RWPE2 (cell line): ENCODE measurements around the gene MTRF1L.
"Not testable (repeated sequence)": the region's sequence is repeated elsewhere in the genome, so short reads cannot be mapped to it uniquely, and the experiment has no call there.

Source experiments
- ATAC-seq: fragments of 200-7000 bp; cut with Tn5 transposase; 3 replicates; pipeline ENCODE4 v1.9.1; 2021; ENCODE audit warnings: low read depth
- DNase-seq: peaks from one replicate; pipeline ENCODE4 v3.0.0-alpha.2; 2020; ENCODE audit warnings: low spot score
- H3K27ac ChIP-seq: fragments of 450-650 bp; 2 replicates; pipeline ENCODE4 v1.5.1; 2017; ENCODE audit warnings: mild to moderate bottlenecking; ENCODE audit not compliant: poor library complexity, severe bottlenecking
- H3K27me3 ChIP-seq: fragments of 250-450 bp; sonication (Bioruptor Pico); 2 replicates; pipeline ENCODE4 v1.5.1; 2021; ENCODE audit warnings: mild to moderate bottlenecking, moderate library complexity; ENCODE audit not compliant: insufficient read depth, poor library complexity, severe bottlenecking
- H3K36me3 ChIP-seq: fragments of 250-450 bp; sonication (Bioruptor Pico); 2 replicates; pipeline ENCODE4 v1.5.1; 2020; ENCODE audit warnings: low read depth, mild to moderate bottlenecking, moderate library complexity
- H3K4me1 ChIP-seq: fragments of 250-450 bp; sonication (Bioruptor Pico); 2 replicates; pipeline ENCODE4 v1.5.1; 2021; ENCODE audit warnings: mild to moderate bottlenecking, moderate library complexity; ENCODE audit not compliant: insufficient read depth, poor library complexity, severe bottlenecking
- H3K4me3 ChIP-seq: fragments of 250-450 bp; sonication (Bioruptor Pico); 2 replicates; pipeline ENCODE4 v1.5.1; 2021; ENCODE audit warnings: mild to moderate bottlenecking, moderate library complexity; ENCODE audit not compliant: severe bottlenecking
- H3K9me3 ChIP-seq: fragments of 250-450 bp; sonication (Bioruptor Pico); 2 replicates; pipeline ENCODE4 v1.5.1; 2021; ENCODE audit warnings: mild to moderate bottlenecking, moderate library complexity; ENCODE audit not compliant: severe bottlenecking
- CTCF ChIP-seq: fragments of 450-650 bp; IDR thresholded peaks from one replicate; pipeline ENCODE4 v1.5.1; 2017; ENCODE audit warnings: mild to moderate bottlenecking, moderate library complexity; ENCODE audit not compliant: poor library complexity, severe bottlenecking

MTRF1L gene

GRCh38 chr6:153012856-153013255, 10.3 kb upstream of the MTRF1L start:
- H3K27ac ChIP-seq = no peak overlapping the region
- DNase-seq = no peak
- H3K4me3 ChIP-seq = no peak overlapping the region
- TF ChIP-seq CTCF = no peak
- no peaks in the 10 kb centered on the region for H3K27me3 ChIP-seq
- H3K9me3 ChIP-seq = no peaks in the 10 kb centered on the region
- no peak for ATAC-seq
- H3K36me3 ChIP-seq = no peaks in the 10 kb centered on the region
- no peaks in the 10 kb centered on the region for H3K4me1 ChIP-seq

DNA sequence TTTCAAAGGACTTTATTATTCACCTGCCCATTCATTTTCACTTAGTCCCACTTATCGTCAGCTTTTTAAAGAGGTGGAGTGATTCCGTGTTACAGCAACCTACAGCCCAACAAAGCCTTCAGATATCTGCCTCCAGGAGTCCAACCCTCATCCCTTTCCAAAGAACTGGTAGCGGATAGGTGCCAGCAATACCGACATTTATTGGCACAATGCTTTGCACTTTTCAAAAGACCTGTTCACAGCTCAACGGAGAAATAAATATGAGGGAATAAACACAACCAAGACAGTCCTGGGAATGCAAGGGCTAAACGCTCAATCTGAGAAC, 819 bp upstream of the MTRF1L start:
- H3K9me3 ChIP-seq = no peaks in the 10 kb centered on the region
- ATAC-seq (peak; percentile 29; the same call in 2 of the 3 replicates), DNase-seq (no peak)
- peak overlapping the region; percentile 97 for H3K4me3 ChIP-seq
- peaks cover 32% of the 10 kb centered on the region for H3K4me1 ChIP-seq
- TF ChIP-seq CTCF = no peak
- peak overlapping the region; percentile 66 for H3K27ac ChIP-seq
- H3K36me3 ChIP-seq = peaks cover 22% of the 10 kb centered on the region
- no peaks in the 10 kb centered on the region for H3K27me3 ChIP-seq

DNA sequence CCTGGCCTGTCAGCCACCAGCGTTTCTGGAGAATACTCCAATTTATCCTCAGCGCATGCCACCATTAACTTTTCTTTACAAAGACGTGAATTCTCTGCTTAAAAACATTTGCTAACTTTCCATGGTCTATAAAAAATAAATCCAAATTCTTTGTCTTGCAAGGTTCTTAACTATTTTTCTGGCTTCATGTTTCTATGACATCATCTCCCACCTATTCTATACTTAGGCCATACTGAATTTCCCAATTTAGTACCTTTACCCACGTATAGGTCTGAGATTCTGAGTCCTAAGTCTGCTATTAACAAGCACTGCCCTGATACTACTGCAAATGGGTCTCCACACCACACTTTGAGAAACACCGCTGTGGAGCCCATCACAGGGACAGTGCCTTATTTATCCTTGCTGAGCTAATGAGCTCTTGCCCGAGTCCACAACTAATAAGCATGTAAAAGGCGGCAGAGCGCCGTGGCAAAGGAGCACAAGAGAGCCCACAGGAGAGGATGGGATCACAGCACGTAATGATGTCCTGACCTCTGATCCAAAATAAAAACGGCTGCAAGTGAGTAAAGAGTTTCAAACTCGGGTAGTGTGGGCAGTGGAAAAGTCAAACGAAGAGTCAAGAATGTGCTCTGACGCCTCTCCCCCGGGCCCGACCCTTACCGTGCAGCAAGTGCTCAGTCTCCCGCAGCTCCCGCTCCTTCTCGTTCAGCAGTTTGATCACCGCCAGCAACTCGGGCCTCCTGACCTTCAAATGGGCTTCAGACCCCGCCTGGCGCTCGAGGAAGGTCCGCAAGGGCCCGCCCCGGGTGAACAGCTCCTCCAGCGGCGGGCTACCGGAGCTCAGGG, 519 bp downstream of the MTRF1L start:
- H3K27me3 ChIP-seq = no peaks in the 10 kb centered on the region
- no peaks in the 10 kb centered on the region for H3K9me3 ChIP-seq
- H3K4me1 ChIP-seq = peaks cover 32% of the 10 kb centered on the region
- no peak for DNase-seq
- H3K4me3 ChIP-seq = peak overlapping the region; percentile 97
- peaks cover 36% of the 10 kb centered on the region for H3K36me3 ChIP-seq
- peak overlapping the region; percentile 66 for H3K27ac ChIP-seq
- peak; percentile 27 for ATAC-seq
- TF ChIP-seq CTCF = no peak

DNA sequence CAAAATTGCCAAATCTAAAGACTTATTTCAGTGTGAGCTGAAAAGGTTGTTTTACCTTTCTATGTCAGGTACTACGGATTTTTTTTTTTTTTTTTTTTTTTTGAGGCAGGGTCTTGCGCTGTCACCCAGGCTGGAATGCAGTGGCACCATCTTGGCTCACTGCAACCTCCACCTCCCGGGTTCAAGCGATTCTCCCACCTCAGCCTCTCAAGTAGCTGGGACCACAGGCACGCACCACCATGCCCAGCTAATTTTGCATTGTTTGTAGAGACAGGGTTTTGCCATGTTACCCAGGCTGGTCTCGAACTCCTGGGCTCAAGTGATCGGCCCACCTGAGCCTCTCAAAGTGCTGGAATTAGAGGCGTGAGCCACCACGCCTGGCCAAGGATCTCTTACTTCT, 1.7 kb downstream of the MTRF1L start:
- H3K27me3 ChIP-seq, H3K27ac ChIP-seq, H3K4me3 ChIP-seq, DNase-seq, ATAC-seq, H3K9me3 ChIP-seq: not testable (repeated sequence)
- H3K36me3 ChIP-seq = peaks cover 48% of the 10 kb centered on the region
- peaks cover 32% of the 10 kb centered on the region for H3K4me1 ChIP-seq

DNA sequence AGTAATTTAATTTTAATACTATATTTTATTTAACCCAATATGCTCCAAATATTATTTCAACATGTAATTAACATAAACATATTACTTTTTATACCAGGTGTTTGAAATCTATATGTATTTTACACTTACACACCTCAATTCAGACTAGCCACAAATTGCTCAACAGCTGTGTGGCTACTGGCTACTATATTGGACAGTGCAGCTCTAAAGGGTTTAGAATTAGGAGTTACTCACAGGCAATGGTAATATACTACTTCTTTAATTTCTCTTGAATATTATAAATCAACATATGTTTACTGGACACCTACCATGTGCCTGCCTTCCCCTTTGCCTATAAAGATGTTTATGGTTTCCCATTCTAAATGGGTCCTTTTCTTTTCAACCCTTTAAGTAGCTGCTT, 2.3 kb downstream of the MTRF1L start:
- peaks cover 53% of the 10 kb centered on the region for H3K36me3 ChIP-seq
- H3K9me3 ChIP-seq = no peaks in the 10 kb centered on the region
- H3K4me3 ChIP-seq = no peak overlapping the region
- ATAC-seq (no peak), DNase-seq (no peak)
- H3K27ac ChIP-seq = no peak overlapping the region
- H3K4me1 ChIP-seq = peaks cover 32% of the 10 kb centered on the region
- H3K27me3 ChIP-seq = no peaks in the 10 kb centered on the region
- no peak for TF ChIP-seq CTCF

- ATAC-seq = not testable (repeated sequence)
Measured at GRCh38 chr6:152999538-152999937, 3.0 kb downstream of the MTRF1L start.

More at GRCh38 chr6:152999538-152999937, 3.0 kb downstream of the MTRF1L start:
- not testable (repeated sequence) for H3K9me3 ChIP-seq, H3K27me3 ChIP-seq, H3K4me3 ChIP-seq, DNase-seq, H3K27ac ChIP-seq
- peaks cover 60% of the 10 kb centered on the region for H3K36me3 ChIP-seq
- H3K4me1 ChIP-seq = peaks cover 32% of the 10 kb centered on the region
